HepG2 (cell line): ENCODE results near the gene ZNF467. TPM values are rescaled to one million over a fixed set of nuclear protein-coding genes. Genes with fewer than 3 reads are reported as not detected.

Experiments
- ATAC-seq: fragments of 200-7000 bp; cut with Tn5 transposase; 3 replicates; pipeline ENCODE4 v1.9.1; 2020; ENCODE audit warnings: mild to moderate bottlenecking, moderate library complexity
- BruUV-seq: library from RNA; stranded (reverse); fragments of 400-500 nt; replicated peaks from 2 replicates; lab custom pipeline; 2021; lab: Mats Ljungman, UMichigan
- CTCF ChIA-PET: fragments of 300-600 bp; formaldehyde crosslinking; extraction: SDS; loops from one replicate; lab custom pipeline; 2021; ENCODE audit warnings: low total read pairs, inconsistent platforms, low intra/inter-chr PET ratio; lab: Yijun Ruan, JAX
- POLR2A ChIA-PET: fragments of 350-600 bp; sonication (Branson Sonifier 250); formaldehyde crosslinking; loops from one replicate; lab custom pipeline; 2020; ENCODE audit warnings: antibody characterized with exemption, inconsistent platforms; lab: Yijun Ruan, JAX
- DNase-seq: peaks from one replicate; pipeline ENCODE4 v3.0.0-alpha.2; 2015; ENCODE audit warnings: low spot score
- FAIRE-seq: peaks from 3 replicates; lab custom pipeline; 2011; peaks lifted over from hg19 to GRCh38; lab: Jason Lieb, UNC
- H2AFZ ChIP-seq: one replicate; pipeline ENCODE4 v1.6.1; 2011; ENCODE audit warnings: low read length, inconsistent platforms
- H3K27ac ChIP-seq: fragments of 300-600 bp; 3 replicates; pipeline ENCODE4 v1.8.0; 2011; ENCODE audit warnings: mixed run types, mild to moderate bottlenecking, mixed read lengths, low read length, inconsistent platforms; ENCODE audit not compliant: insufficient read depth; ENCODE audit errors: extremely low read length
- H3K27me3 ChIP-seq, 2 experiments: fragments of 200-600 bp in 1 of 2; 2 replicates in 1 of 2; 3 replicates in 1 of 2; pipeline versions ENCODE4 v1.6.0 to v1.8.0; 2011; ENCODE audit warnings: low read length in 2 of 2, mild to moderate bottlenecking in 2 of 2, moderate library complexity in 2 of 2, inconsistent platforms in 1 of 2; ENCODE audit not compliant: insufficient read depth in 2 of 2, control insufficient read depth in 1 of 2
- H3K36me3 ChIP-seq, 2 experiments: fragments of 200-600 bp in 1 of 2; replicated peaks in 1 of 2; 2 replicates in 1 of 2; 3 replicates in 1 of 2; pipeline versions ENCODE4 v1.5.1 to v1.8.0; 2011; ENCODE audit warnings: low read length in 2 of 2, inconsistent platforms in 1 of 2; ENCODE audit not compliant: insufficient read depth in 2 of 2, control insufficient read depth in 1 of 2
- H3K4me1 ChIP-seq: 2 replicates; pipeline ENCODE4 v1.5.1; 2012; ENCODE audit warnings: low read length, inconsistent platforms; ENCODE audit not compliant: insufficient read depth
- H3K4me2 ChIP-seq: 2 replicates; pipeline ENCODE4 v1.6.0; 2011; ENCODE audit warnings: low read depth, low read length, inconsistent platforms
- H3K4me3 ChIP-seq, 3 experiments: fragments of 200-600 bp in 1 of 3; sonication (generic), shearing (Covaris generic) in 1 of 3; replicated peaks in 1 of 3; 2 replicates each; pipeline ENCODE4 v1.5.1; 2011 to 2016; ENCODE audit warnings: low read length in 3 of 3, inconsistent platforms in 2 of 3, low read depth in 2 of 3, mild to moderate bottlenecking in 2 of 3, control low read depth in 1 of 3, mixed read lengths in 1 of 3; ENCODE audit not compliant: insufficient read depth in 1 of 3
- H3K79me2 ChIP-seq: one replicate; pipeline ENCODE4 v1.6.1; 2011; ENCODE audit warnings: low read length, inconsistent platforms; ENCODE audit not compliant: insufficient read depth
- H3K9ac ChIP-seq: 2 replicates; pipeline ENCODE4 v1.6.0; 2011; ENCODE audit warnings: mild to moderate bottlenecking, low read depth, low read length, inconsistent platforms; ENCODE audit not compliant: insufficient read depth
- H3K9me3 ChIP-seq: 2 replicates; pipeline ENCODE4 v1.5.1; 2012; ENCODE audit warnings: mild to moderate bottlenecking, low read length
- H4K20me1 ChIP-seq: 2 replicates; pipeline ENCODE4 v1.6.0; 2011; ENCODE audit warnings: inconsistent platforms, mild to moderate bottlenecking, low read length, moderate library complexity; ENCODE audit not compliant: insufficient read depth
- ATF5 ChIP-seq: sonication (generic); formaldehyde crosslinking; IDR thresholded peaks from 2 replicates; pipeline ENCODE4 v1.4.0; 2020; ENCODE audit warnings: mild to moderate bottlenecking, low read depth, missing genetic modification reagents
- DMAP1 ChIP-seq: IDR thresholded peaks from 2 replicates; pipeline ENCODE4 v1.6.1; 2016
- EZH2 ChIP-seq: conservative IDR thresholded peaks from 2 replicates; pipeline ENCODE4 v1.6.1; 2012; ENCODE audit warnings: mild to moderate bottlenecking, low read depth, low read length, moderate library complexity
- FOXK1 ChIP-seq: sonication (generic); formaldehyde crosslinking; IDR thresholded peaks from 2 replicates; pipeline ENCODE4 v1.4.0; 2020; ENCODE audit warnings: low read depth, missing genetic modification reagents, borderline replicate concordance
- HIC2 ChIP-seq: sonication (generic); formaldehyde crosslinking; IDR thresholded peaks from 2 replicates; pipeline ENCODE4 v1.9.0; 2022; ENCODE audit warnings: low read depth, missing genetic modification reagents
- HNRNPUL1 ChIP-seq: fragments of 200-400 bp; formaldehyde crosslinking; IDR thresholded peaks from 2 replicates; pipeline ENCODE4 v1.6.1; 2017; ENCODE audit warnings: low read depth, mild to moderate bottlenecking, low read length, moderate library complexity
- JARID2 ChIP-seq: sonication (generic); formaldehyde crosslinking; IDR thresholded peaks from 2 replicates; pipeline ENCODE4 v1.8.1; 2023; ENCODE audit warnings: missing genetic modification reagents, inconsistent platforms; ENCODE audit not compliant: insufficient replicate concordance
- KAT7 ChIP-seq: IDR thresholded peaks from 2 replicates; pipeline ENCODE4 v1.6.1; 2018; ENCODE audit warnings: borderline replicate concordance, missing compliant biosample characterization
- ONECUT2 ChIP-seq: sonication (generic); formaldehyde crosslinking; IDR thresholded peaks from 2 replicates; pipeline ENCODE4 v1.4.0; 2020; ENCODE audit warnings: missing genetic modification reagents
- PAXIP1 ChIP-seq: sonication (generic); formaldehyde crosslinking; conservative IDR thresholded peaks from 2 replicates; pipeline ENCODE4 v1.4.0; 2020; ENCODE audit warnings: mild to moderate bottlenecking, missing genetic modification reagents, moderate library complexity
- RFX3 ChIP-seq: IDR thresholded peaks from 2 replicates; pipeline ENCODE4 v1.6.1; 2016; ENCODE audit warnings: missing biosample characterization, missing genetic modification reagents
- SKI ChIP-seq: fragments of 450-650 bp; IDR thresholded peaks from one replicate; pipeline ENCODE4 v1.6.1; 2018; ENCODE audit warnings: mild to moderate bottlenecking; ENCODE audit not compliant: partially characterized antibody
- TCF12 ChIP-seq, 2 experiments: fragments of 450-650 bp in 1 of 2; sonication (generic) in 1 of 2; formaldehyde crosslinking in 1 of 2; IDR thresholded peaks; 2 replicates each; pipeline versions ENCODE4 v1.6.1 to v1.8.0; 2017 to 2022; ENCODE audit warnings: antibody characterized with exemption in 1 of 2, mild to moderate bottlenecking in 1 of 2, missing genetic modification reagents in 1 of 2, moderate library complexity in 1 of 2
- ZNF446 ChIP-seq: sonication (generic); formaldehyde crosslinking; IDR thresholded peaks from 2 replicates; pipeline ENCODE4 v1.5.0; 2020; ENCODE audit warnings: mild to moderate bottlenecking, missing genetic modification reagents
- ZNF589 ChIP-seq: sonication (generic); formaldehyde crosslinking; conservative IDR thresholded peaks from 2 replicates; pipeline ENCODE4 v1.8.0; 2022; ENCODE audit warnings: mild to moderate bottlenecking, moderate library complexity, missing genetic modification reagents
- ZNF790 ChIP-seq: sonication (generic); formaldehyde crosslinking; IDR thresholded peaks from 2 replicates; pipeline ENCODE4 v1.8.0; 2022; ENCODE audit warnings: missing genetic modification reagents, mild to moderate bottlenecking, borderline replicate concordance
- ZSCAN12 ChIP-seq: sonication (generic); formaldehyde crosslinking; IDR thresholded peaks from 2 replicates; pipeline ENCODE4 v1.9.0; 2021; ENCODE audit warnings: mild to moderate bottlenecking, missing genetic modification reagents
- WGBS: methylation state at CpG from one replicate; pipeline ENCODE4 v1.1.6; 2017; ENCODE audit warnings: low lambda C conversion rate; 5-methylcytosine and 5-hydroxymethylcytosine counted together
- in situ Hi-C: cut with HindIII; loops from 2 replicates; pipeline ENCODE4 v1.10.0; 2017; ENCODE audit warnings: low pct_unique_long_range_greater_than_20kb; ENCODE audit not compliant: extremely low pct_ligation_motif_present
- intact Hi-C: fragments of 100-400 bp; cut with micrococcal nuclease; formaldehyde crosslinking; loops from one replicate; pipeline ENCODE4 v1.10.0; 2022; ENCODE audit not compliant: unreplicated experiment
- polyA plus RNA-seq, 8 experiments: library from polyadenylated mRNA; depleted of rRNA in 3 of 8; stranded (reverse) in 7 of 8; unstranded in 1 of 8; fragments of >200 nt; fragmentation: Illumina TruSeq in 4 of 8; extraction: Trizol in 4 of 8; gene quantifications; 2 replicates each; pipeline versions ENCODE4 v1.2.1 to v1.2.3, GENCODE V29; 2011 to 2016; ENCODE audit warnings: low read depth in 4 of 8, missing spikeins in 1 of 8, mixed read lengths in 1 of 8; ENCODE audit not compliant: insufficient read depth in 1 of 8
- total RNA-seq, 5 experiments: library from RNA; depleted of rRNA; stranded (reverse); fragments of >200 nt; fragmentation: Illumina TruSeq; extraction: Trizol; gene quantifications; 2 replicates each; pipeline ENCODE4 v1.2.3, GENCODE V29; 2016; ENCODE audit warnings: low read depth in 1 of 5
- TF ChIP-seq, protein P1 (sequence below): sonication (generic); formaldehyde crosslinking; IDR thresholded peaks from 2 replicates; pipeline ENCODE4 v1.5.0; 2020; ENCODE audit warnings: missing genetic modification reagents, mild to moderate bottlenecking, borderline replicate concordance

Gene ZNF467
- total and polyA plus RNA-seq, 2 of the 13 experiments (the other 11 are each of a cell fraction or from before 2014, with no cell fraction given): 0.03 TPM; not detected in 1

DNA sequence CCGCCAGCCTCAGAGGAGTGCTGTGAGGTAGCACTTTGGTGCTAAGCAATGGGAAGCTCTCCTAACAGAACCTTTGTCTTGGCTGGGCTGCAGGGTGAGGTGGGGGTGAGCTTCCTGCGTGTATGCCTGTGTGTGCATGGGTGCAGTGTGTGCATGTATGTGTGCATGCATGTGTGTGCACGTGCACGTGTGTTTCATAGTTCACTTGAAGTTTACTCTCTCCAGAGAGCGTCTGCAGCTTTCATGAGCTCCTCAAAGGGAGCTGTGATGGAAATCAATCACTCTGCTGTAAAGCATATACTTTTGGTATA lies 4.9 kb upstream of the ZNF467 start:
- in situ Hi-C loops: no loop called here
- no TSS peak for BruUV-seq
- ATAC-seq: no peak
- no peak for FAIRE-seq
- ChIA-PET CTCF (no interaction called here), POLR2A (no interaction called here)
- H3K36me3 ChIP-seq: no peaks in the 10 kb centered on the region
- H4K20me1 ChIP-seq: 0 out of 2 replicates have a peak, but pooled peaks cover 3% of the 10 kb centered on the region
- no peaks in the 10 kb centered on the region for H3K4me1 ChIP-seq
- H3K79me2 ChIP-seq: no peaks in the 10 kb centered on the region
- no peaks in the 10 kb centered on the region for H3K9me3 ChIP-seq
- WGBS: 0% methylated on average over 1 of the region's 5 CpGs
- no peak overlapping the region for H2AFZ ChIP-seq
- DNase-seq: no peak
- no peak overlapping the region for H3K9ac ChIP-seq
- TF ChIP-seq ZNF790 (CRISPR knock-in tag): no peak
- no peak for TF ChIP-seq HNRNPUL1
- TF ChIP-seq ATF5 (CRISPR knock-in tag): no peak
- TF ChIP-seq ZNF589: no peak
- TF ChIP-seq ONECUT2 (CRISPR knock-in tag): no peak
- no peak for TF ChIP-seq EZH2
- TF ChIP-seq KAT7 (CRISPR knock-in tag): no peak
- TF ChIP-seq ZSCAN12 (CRISPR knock-in tag): no peak
- TF ChIP-seq PAXIP1 (CRISPR knock-in tag): no peak
- TF ChIP-seq SKI: no peak
- TF ChIP-seq DMAP1 (CRISPR knock-in tag): no peak
- TF ChIP-seq HIC2 (CRISPR knock-in tag): no peak
- TF ChIP-seq ZNF446 (CRISPR knock-in tag): no peak
- no peak for TF ChIP-seq JARID2 (CRISPR knock-in tag)
- TF ChIP-seq, protein P1, sequence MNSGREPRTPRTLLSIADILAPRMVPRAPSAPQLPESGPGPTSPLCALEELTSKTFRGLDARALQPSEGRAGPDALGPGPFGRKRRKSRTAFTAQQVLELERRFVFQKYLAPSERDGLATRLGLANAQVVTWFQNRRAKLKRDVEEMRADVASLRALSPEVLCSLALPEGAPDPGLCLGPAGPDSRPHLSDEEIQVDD (CRISPR knock-in tag): no peak
- TF ChIP-seq TCF12 (IDR thresholded peaks at IDR 0.05): no peak
- TF ChIP-seq TCF12 (CRISPR knock-in tag; IDR thresholded peaks at IDR 0.05): no peak
- TF ChIP-seq FOXK1 (CRISPR knock-in tag): no peak
- TF ChIP-seq RFX3 (CRISPR knock-in tag): no peak
- TF ChIP-seq, all 625 proteins: peak for 0
- Histone ChIP-seq H3K27ac (no peak overlapping the region), H3K4me3 (no peak overlapping the region), H3K4me2 (no peak overlapping the region), H3K27me3 (peaks cover 22 to 73% of the 10 kb centered on the region in 2 experiments; a peak in 4 of 5 replicates)
- intact Hi-C loops: no loop called here
